ENCODE measurements around the gene ALDH7A1. TPM values are rescaled to one million over a fixed set of nuclear protein-coding genes. Genes with fewer than 3 reads are reported as not detected.
"Not testable (repeated sequence)": the region's sequence is repeated elsewhere in the genome, so short reads cannot be mapped to it uniquely, and the experiment has no call there.

ALDH7A1 gene
- total and polyA plus RNA-seq, 7 donors: 16.0 to 37.0 (median 22.2) TPM

GRCh38 chr5:126624534-126624933 lies 29.5 kb upstream of the ALDH7A1 start:
- intact Hi-C loops (cut with DNase I): no loop called here
- Histone ChIP-seq H3K36me3 (peaks cover 0 to 40% (median 17%) of the 10 kb centered on the region in 4 donors), H3K9me3 (no peaks in the 10 kb centered on the region), H3K27ac (no peak overlapping the region), H3K4me1 (peaks cover 0 to 12% (median 3%) of the 10 kb centered on the region in 4 donors), H3K4me3 (no peak overlapping the region), H3K27me3 (no peaks in the 10 kb centered on the region)
- 46 to 61% methylated on average over 4 of the region's 4 CpGs for WGBS, 2 donors
- DNase-seq: no peak
- no peak for TF ChIP-seq POLR2AphosphoS5 (IDR thresholded peaks at IDR 0.05)
- no peak for TF ChIP-seq CTCF (IDR thresholded peaks at IDR 0.05)
- no peak for TF ChIP-seq EP300 (IDR thresholded peaks at IDR 0.05)
- no peak for TF ChIP-seq POLR2A (IDR thresholded peaks at IDR 0.05)

DNA sequence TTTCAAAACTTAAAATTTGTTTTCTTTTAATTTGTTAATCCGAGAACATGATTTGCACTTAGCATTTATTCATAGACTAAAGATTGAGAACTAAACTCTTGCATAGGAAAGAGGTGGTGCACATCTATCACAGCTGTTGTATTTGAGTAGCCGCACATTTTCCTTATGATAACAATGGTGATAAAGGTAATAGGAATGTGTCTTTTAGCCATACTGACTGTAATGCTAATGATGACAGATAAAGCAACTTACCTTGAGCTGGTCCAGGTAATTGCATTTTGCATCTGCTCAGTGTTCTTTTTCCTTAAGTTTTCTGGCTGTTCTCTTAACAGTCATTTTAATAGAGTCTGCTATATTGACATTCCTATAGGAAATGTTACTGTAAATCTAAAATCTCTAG lies 24.8 kb upstream of the ALDH7A1 start:
- Histone ChIP-seq H3K36me3 (peaks cover 16 to 55% (median 18%) of the 10 kb centered on the region in 4 donors), H3K4me3 (no peak overlapping the region), H3K4me1 (peaks cover 0 to 12% (median 3%) of the 10 kb centered on the region in 4 donors), H3K9me3 (no peaks in the 10 kb centered on the region), H3K27me3 (no peaks in the 10 kb centered on the region), H3K27ac (no peak overlapping the region)
- no peak for DNase-seq
- WGBS, 2 donors: 87 to 96% methylated on average over 2 of the region's 2 CpGs
- TF ChIP-seq CTCF (IDR thresholded peaks at IDR 0.05) (no peak), POLR2AphosphoS5 (IDR thresholded peaks at IDR 0.05) (no peak), EP300 (IDR thresholded peaks at IDR 0.05) (no peak), POLR2A (IDR thresholded peaks at IDR 0.05) (no peak)
- intact Hi-C loops (cut with DNase I): no loop called here

DNA sequence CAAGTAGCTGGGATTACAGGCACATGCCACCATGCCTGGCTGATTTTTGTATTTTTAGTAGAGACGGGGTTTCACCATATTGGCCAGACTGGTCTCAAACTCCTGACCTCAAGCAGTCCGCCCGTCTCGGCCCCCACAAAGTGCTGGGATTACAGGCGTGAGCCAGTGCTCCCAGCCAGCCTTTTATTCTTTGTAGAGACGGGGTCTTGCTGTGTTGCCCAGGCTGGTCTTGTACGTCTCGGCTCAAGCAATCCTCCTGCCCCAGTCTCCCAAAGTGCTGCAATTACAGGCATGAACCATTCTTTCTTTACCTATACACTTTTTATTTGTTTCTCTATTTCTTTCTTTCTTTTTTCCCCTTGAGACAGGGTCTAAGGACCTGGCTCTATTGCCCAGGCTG lies 22.6 kb upstream of the ALDH7A1 start:
- DNase-seq; H3K27ac ChIP-seq; H3K9me3 ChIP-seq; H3K4me3 ChIP-seq; H3K4me1 ChIP-seq; intact Hi-C loops (cut with DNase I); H3K27me3 ChIP-seq: not testable (repeated sequence)
- peaks cover 11 to 52% (median 21%) of the 10 kb centered on the region in 4 donors for H3K36me3 ChIP-seq
- 96 to 97% methylated on average over 8 of the region's 8 CpGs for WGBS, 2 donors

- no peaks in the 10 kb centered on the region for H3K9me3 ChIP-seq
- peaks cover 14 to 74% (median 24%) of the 10 kb centered on the region in 4 donors for H3K36me3 ChIP-seq
- H3K4me3 ChIP-seq: no peak overlapping the region
- no peak overlapping the region for H3K27ac ChIP-seq
- TF ChIP-seq CTCF (IDR thresholded peaks at IDR 0.05) (no peak), EP300 (IDR thresholded peaks at IDR 0.05) (no peak), POLR2A (IDR thresholded peaks at IDR 0.05) (no peak), POLR2AphosphoS5 (IDR thresholded peaks at IDR 0.05) (no peak)
- intact Hi-C loops (cut with DNase I): no loop called here
- no peaks in the 10 kb centered on the region for H3K4me1 ChIP-seq
- WGBS, 2 donors: 80 to 81% methylated on average over 4 of the region's 4 CpGs
- H3K27me3 ChIP-seq: no peaks in the 10 kb centered on the region
- DNase-seq: no peak
These were observed 20.3 kb upstream of the ALDH7A1 start for GRCh38 chr5:126615286-126615685.

GRCh38 chr5:126613941-126614592 lies 19.0 kb upstream of the ALDH7A1 start:
- Histone ChIP-seq H3K27me3 (no peaks in the 10 kb centered on the region), H3K27ac (no peak overlapping the region), H3K9me3 (no peaks in the 10 kb centered on the region), H3K4me1 (no peaks in the 10 kb centered on the region), H3K36me3 (peaks cover 14 to 74% (median 30%) of the 10 kb centered on the region in 4 donors), H3K4me3 (no peak overlapping the region)
- TF ChIP-seq POLR2A (IDR thresholded peaks at IDR 0.05) (no peak), POLR2AphosphoS5 (IDR thresholded peaks at IDR 0.05) (no peak), CTCF (IDR thresholded peaks at IDR 0.05) (no peak), EP300 (IDR thresholded peaks at IDR 0.05) (no peak)
- intact Hi-C loops (cut with DNase I): no loop called here
- no peak for DNase-seq
- WGBS, 2 donors: 80 to 89% methylated on average over 7 of the region's 7 CpGs
